Natural killer cell (primary cell): ENCODE data around the gene FOXK1. TPM values are rescaled to one million over a fixed set of nuclear protein-coding genes. Genes with fewer than 3 reads are reported as not detected.

Experiments
- ATAC-seq, 3 donors: fragments of 150-1000 bp in 2 of 3; fragments of 200-7000 bp in 1 of 3; cut with Tn5 transposase; 1 replicate in 1 of 3; 2 replicates in 2 of 3; pipeline ENCODE4 v1.10.0; 2021; ENCODE audit warnings: mild to moderate bottlenecking in 2 of 3, moderate library complexity in 2 of 3
- DNase-seq, 2 donors: peaks; one replicate each; pipeline versions ENCODE4 v3.0.0 to v3.0.0-alpha.2; 2013 to 2021; ENCODE audit warnings: mixed read lengths in 1 of 2
- H3K27ac ChIP-seq: one replicate; pipeline ENCODE4 v1.5.1; 2013; ENCODE audit warnings: mild to moderate bottlenecking, low read length
- H3K27me3 ChIP-seq: one replicate; pipeline ENCODE4 v1.6.1; 2013; ENCODE audit warnings: low read length; ENCODE audit not compliant: control insufficient read depth, insufficient read depth
- H3K36me3 ChIP-seq: one replicate; pipeline ENCODE4 v1.6.1; 2013; ENCODE audit warnings: low read length; ENCODE audit not compliant: control insufficient read depth, insufficient read depth
- H3K4me1 ChIP-seq: one replicate; pipeline ENCODE4 v1.6.1; 2013; ENCODE audit warnings: low read length; ENCODE audit not compliant: control insufficient read depth, insufficient read depth
- H3K4me3 ChIP-seq: one replicate; pipeline ENCODE4 v1.5.1; 2013; ENCODE audit warnings: low read length
- H3K9me3 ChIP-seq: one replicate; pipeline ENCODE4 v1.6.1; 2013; ENCODE audit warnings: low read length; ENCODE audit not compliant: control insufficient read depth, insufficient read depth
- H3K27ac Mint-ChIP-seq, 2 donors: one replicate each; pipeline ENCODE4 v1.8.0; 2022; ENCODE audit warnings: mild to moderate bottlenecking in 2 of 2, mixed read lengths in 2 of 2, moderate library complexity in 1 of 2
- H3K27me3 Mint-ChIP-seq, 2 donors: one replicate each; pipeline ENCODE4 v1.8.0; 2022; ENCODE audit warnings: low read depth in 2 of 2, mixed read lengths in 2 of 2
- H3K36me3 Mint-ChIP-seq: one replicate; pipeline ENCODE4 v1.8.0; 2022; ENCODE audit warnings: mixed read lengths
- H3K4me1 Mint-ChIP-seq, 2 donors: one replicate each; pipeline ENCODE4 v1.8.0; 2022; ENCODE audit warnings: mixed read lengths in 2 of 2
- H3K4me3 Mint-ChIP-seq: one replicate; pipeline ENCODE4 v1.8.0; 2022; ENCODE audit warnings: mild to moderate bottlenecking, moderate library complexity, mixed read lengths
- H3K9me3 Mint-ChIP-seq, 2 donors: one replicate each; pipeline ENCODE4 v1.8.0; 2022; ENCODE audit warnings: mixed read lengths in 2 of 2
- WGBS: methylation state at CpG from one replicate; pipeline ENCODE4 v1.1.7; 2013; ENCODE audit warnings: missing lambda C conversion rate; ENCODE audit not compliant: insufficient coverage; 5-methylcytosine and 5-hydroxymethylcytosine counted together
- intact Hi-C: fragments of 100-400 bp; cut with micrococcal nuclease; formaldehyde crosslinking; loops from one replicate; pipeline ENCODE4 v1.14.2; 2022
- total RNA-seq, 4 donors: library from RNA; stranded (reverse); fragments of 120-200 nt in 1 of 4; gene quantifications; one replicate each; pipeline versions ENCODE4 v1.2.3 to v1.2.4, GENCODE V29; 2013 to 2022
- TF ChIP-seq, protein P1 (sequence below): fragments of 200-600 bp; IDR thresholded peaks from one replicate; pipeline ENCODE4 v1.8.0; 2022; ENCODE audit warnings: antibody characterized with exemption

FOXK1 gene
- total RNA-seq, 3 donors from 2014 or later (not counting 1 experiment from before 2014, with no cell fraction given): 51.6 to 59.7 (median 55.3) TPM

GRCh38 chr7:4650433-4651047 is 31.6 kb upstream of the FOXK1 start:
- Histone ChIP-seq H3K4me1 (no peaks in the 10 kb centered on the region), H3K27me3 (no peaks in the 10 kb centered on the region), H3K36me3 (no peaks in the 10 kb centered on the region), H3K9me3 (no peaks in the 10 kb centered on the region), H3K27ac (no peak overlapping the region), H3K4me3 (no peak overlapping the region)
- DNase-seq: no peak
- H3K4me3 Mint-ChIP-seq: no peak overlapping the region
- H3K4me1 Mint-ChIP-seq: no peaks in the 10 kb centered on the region
- H3K36me3 Mint-ChIP-seq: no peaks in the 10 kb centered on the region
- no peak overlapping the region for H3K27ac Mint-ChIP-seq
- no peaks in the 10 kb centered on the region for H3K9me3 Mint-ChIP-seq
- intact Hi-C loops: no loop called here
- 91% methylated on average over 18 of the region's 18 CpGs for WGBS
- TF ChIP-seq, protein P1, sequence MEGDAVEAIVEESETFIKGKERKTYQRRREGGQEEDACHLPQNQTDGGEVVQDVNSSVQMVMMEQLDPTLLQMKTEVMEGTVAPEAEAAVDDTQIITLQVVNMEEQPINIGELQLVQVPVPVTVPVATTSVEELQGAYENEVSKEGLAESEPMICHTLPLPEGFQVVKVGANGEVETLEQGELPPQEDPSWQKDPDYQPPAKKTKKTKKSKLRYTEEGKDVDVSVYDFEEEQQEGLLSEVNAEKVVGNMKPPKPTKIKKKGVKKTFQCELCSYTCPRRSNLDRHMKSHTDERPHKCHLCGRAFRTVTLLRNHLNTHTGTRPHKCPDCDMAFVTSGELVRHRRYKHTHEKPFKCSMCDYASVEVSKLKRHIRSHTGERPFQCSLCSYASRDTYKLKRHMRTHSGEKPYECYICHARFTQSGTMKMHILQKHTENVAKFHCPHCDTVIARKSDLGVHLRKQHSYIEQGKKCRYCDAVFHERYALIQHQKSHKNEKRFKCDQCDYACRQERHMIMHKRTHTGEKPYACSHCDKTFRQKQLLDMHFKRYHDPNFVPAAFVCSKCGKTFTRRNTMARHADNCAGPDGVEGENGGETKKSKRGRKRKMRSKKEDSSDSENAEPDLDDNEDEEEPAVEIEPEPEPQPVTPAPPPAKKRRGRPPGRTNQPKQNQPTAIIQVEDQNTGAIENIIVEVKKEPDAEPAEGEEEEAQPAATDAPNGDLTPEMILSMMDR: no peak
- ATAC-seq: no peak
- no peaks in the 10 kb centered on the region for H3K27me3 Mint-ChIP-seq

GRCh38 chr7:4653771-4654170 is 28.3 kb upstream of the FOXK1 start:
- no peak overlapping the region for H3K4me3 ChIP-seq
- Mint-ChIP-seq H3K27me3 (peaks cover 0 to 9% of the 10 kb centered on the region in 2 donors), H3K36me3 (no peaks in the 10 kb centered on the region), H3K27ac (no peak overlapping the region), H3K9me3 (peaks cover 0 to 2% of the 10 kb centered on the region in 2 donors), H3K4me1 (no peaks in the 10 kb centered on the region), H3K4me3 (no peak overlapping the region)
- no peaks in the 10 kb centered on the region for H3K9me3 ChIP-seq
- TF ChIP-seq, protein P1: no peak
- no peaks in the 10 kb centered on the region for H3K36me3 ChIP-seq
- no peaks in the 10 kb centered on the region for H3K4me1 ChIP-seq
- intact Hi-C loops: no loop called here
- WGBS: 92% methylated on average over 5 of the region's 5 CpGs
- ATAC-seq: no peak
- no peak overlapping the region for H3K27ac ChIP-seq
- DNase-seq: no peak
- peaks cover 3% of the 10 kb centered on the region for H3K27me3 ChIP-seq

GRCh38 chr7:4655311-4655710 is 26.8 kb upstream of the FOXK1 start:
- peaks cover 3% of the 10 kb centered on the region for H3K27me3 ChIP-seq
- no peaks in the 10 kb centered on the region for H3K36me3 ChIP-seq
- ATAC-seq (no peak), DNase-seq (no peak)
- no CpG with 5 or more reads among the region's 2 CpGs for WGBS
- peaks cover 5 to 6% of the 10 kb centered on the region in 2 donors for H3K9me3 Mint-ChIP-seq
- H3K4me1 Mint-ChIP-seq: peaks cover 0 to 6% of the 10 kb centered on the region in 2 donors
- intact Hi-C loops: no loop called here
- H3K4me1 ChIP-seq: no peaks in the 10 kb centered on the region
- peaks cover 0 to 9% of the 10 kb centered on the region in 2 donors for H3K27me3 Mint-ChIP-seq
- H3K27ac ChIP-seq: no peak overlapping the region
- TF ChIP-seq, protein P1: no peak
- peaks cover 6% of the 10 kb centered on the region for H3K9me3 ChIP-seq
- H3K27ac Mint-ChIP-seq: no peak overlapping the region
- peaks cover 8% of the 10 kb centered on the region for H3K36me3 Mint-ChIP-seq
- H3K4me3 ChIP-seq: no peak overlapping the region
- no peak overlapping the region for H3K4me3 Mint-ChIP-seq

DNA sequence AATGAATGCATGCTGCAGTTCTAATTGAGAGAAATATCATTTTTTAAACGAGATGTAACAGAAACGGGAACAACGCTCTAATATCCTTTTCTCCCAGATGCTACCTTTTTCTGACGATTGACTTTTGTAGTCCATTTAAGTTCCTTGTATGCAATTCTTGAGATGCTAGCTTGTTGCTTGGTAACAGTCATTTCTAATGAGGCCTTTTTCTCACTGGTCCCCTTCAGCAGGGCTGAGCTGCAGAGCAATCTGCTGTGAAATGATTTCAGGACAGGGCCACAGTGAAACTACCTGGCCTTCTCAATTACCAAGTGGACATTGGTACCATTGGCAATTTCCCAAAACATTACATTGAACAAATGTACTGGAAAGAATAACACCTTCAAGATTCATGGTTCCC is 26.2 kb upstream of the FOXK1 start:
- H3K9me3 Mint-ChIP-seq: peaks cover 5 to 6% of the 10 kb centered on the region in 2 donors
- Histone ChIP-seq H3K36me3 (no peaks in the 10 kb centered on the region), H3K4me3 (no peak overlapping the region), H3K27ac (no peak overlapping the region), H3K27me3 (peaks cover 3% of the 10 kb centered on the region), H3K9me3 (peaks cover 7% of the 10 kb centered on the region), H3K4me1 (no peaks in the 10 kb centered on the region)
- no peak for ATAC-seq
- 90% methylated on average over 4 of the region's 4 CpGs for WGBS
- no peak for DNase-seq
- H3K4me1 Mint-ChIP-seq: peaks cover 0 to 6% of the 10 kb centered on the region in 2 donors
- TF ChIP-seq, protein P1: no peak
- H3K27ac Mint-ChIP-seq: no peak overlapping the region
- no peak overlapping the region for H3K4me3 Mint-ChIP-seq
- intact Hi-C loops: no loop called here
- peaks cover 8% of the 10 kb centered on the region for H3K36me3 Mint-ChIP-seq
- H3K27me3 Mint-ChIP-seq: peaks cover 0 to 9% of the 10 kb centered on the region in 2 donors
